ENCODE measurements around the gene DPH6.
"Not testable (repeated sequence)": the region's sequence is repeated elsewhere in the genome, so short reads cannot be mapped to it uniquely, and the experiment has no call there.

Gene DPH6

DNA sequence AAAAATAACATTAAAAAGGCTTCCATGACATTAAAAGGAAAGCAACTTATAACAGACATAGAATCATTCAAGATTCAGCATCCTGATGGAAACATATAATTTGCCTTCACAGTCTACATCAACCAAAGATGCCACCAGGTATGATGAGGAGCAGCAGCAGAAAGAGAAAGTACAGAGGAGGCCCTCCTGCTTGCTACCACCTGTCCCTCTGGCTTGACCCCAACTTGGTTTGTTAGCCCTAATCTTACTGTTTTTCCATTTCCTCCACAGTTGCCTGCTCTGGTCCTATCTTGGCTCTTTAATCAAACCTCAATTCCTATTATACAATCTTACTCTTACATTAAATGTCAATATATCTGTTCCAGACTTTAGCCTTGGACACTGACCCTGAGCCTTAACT lies 171.3 kb downstream of the DPH6 start:
- H3K4me1 ChIP-seq (ENCODE audit: control insufficient read depth, insufficient read depth, low read length) = no peaks in the 10 kb centered on the region
- H3K27me3 ChIP-seq (ENCODE audit: control insufficient read depth, insufficient read depth, low read length) = no peaks in the 10 kb centered on the region
- H3K9me3 ChIP-seq (ENCODE audit: control insufficient read depth, insufficient read depth, low read length) = no peaks in the 10 kb centered on the region
- H3K36me3 ChIP-seq (ENCODE audit: control insufficient read depth, insufficient read depth, low read length) = no peaks in the 10 kb centered on the region
- no peak overlapping the region for H3K4me3 ChIP-seq (ENCODE audit: low read depth, low read length)
- no peak overlapping the region for H3K9ac ChIP-seq (ENCODE audit: low read depth, low read length)

- Histone ChIP-seq H3K4me3 (ENCODE audit: low read depth, low read length) (no peak overlapping the region), H3K9ac (ENCODE audit: low read depth, low read length) (no peak overlapping the region), H3K36me3 (ENCODE audit: control insufficient read depth, insufficient read depth, low read length) (peaks cover 3% of the 10 kb centered on the region), H3K9me3 (ENCODE audit: control insufficient read depth, insufficient read depth, low read length) (no peaks in the 10 kb centered on the region), H3K4me1 (ENCODE audit: control insufficient read depth, insufficient read depth, low read length) (no peaks in the 10 kb centered on the region), H3K27me3 (ENCODE audit: control insufficient read depth, insufficient read depth, low read length) (no peaks in the 10 kb centered on the region)
Observed at GRCh38 chr15:35362195-35362829, 183.7 kb downstream of the DPH6 start.

DNA sequence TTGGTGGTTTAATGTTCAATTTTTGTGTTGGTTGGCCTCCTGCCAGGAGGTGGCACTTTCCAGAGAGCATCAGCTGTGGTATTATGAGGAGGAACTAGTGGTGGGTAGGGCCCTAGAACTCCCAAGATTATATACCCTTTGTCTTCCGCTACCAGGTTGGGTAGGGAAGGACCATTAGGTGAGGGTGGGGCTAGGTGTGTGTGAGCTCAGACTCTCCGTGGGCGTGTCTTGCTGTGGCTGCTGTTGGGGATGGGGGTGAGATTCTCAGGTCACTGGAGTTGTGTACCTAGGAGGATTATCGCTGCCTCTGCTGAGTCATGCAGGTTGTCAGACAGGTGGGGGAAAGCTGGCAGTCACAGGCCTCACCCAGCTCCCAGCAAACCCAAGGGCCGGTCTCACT lies 187.1 kb downstream of the DPH6 start:
- Histone ChIP-seq H3K36me3 (ENCODE audit: control insufficient read depth, insufficient read depth, low read length) (peaks cover 3% of the 10 kb centered on the region), H3K4me3 (ENCODE audit: low read depth, low read length) (no peak overlapping the region), H3K9me3 (ENCODE audit: control insufficient read depth, insufficient read depth, low read length) (no peaks in the 10 kb centered on the region), H3K9ac (ENCODE audit: low read depth, low read length) (no peak overlapping the region), H3K27me3 (ENCODE audit: control insufficient read depth, insufficient read depth, low read length) (no peaks in the 10 kb centered on the region), H3K4me1 (ENCODE audit: control insufficient read depth, insufficient read depth, low read length) (no peaks in the 10 kb centered on the region)

GRCh38 chr15:35351059-35351458 lies 194.9 kb downstream of the DPH6 start:
- Histone ChIP-seq H3K4me1 (ENCODE audit: control insufficient read depth, insufficient read depth, low read length) (no peaks in the 10 kb centered on the region), H3K9ac (ENCODE audit: low read depth, low read length) (no peak overlapping the region), H3K9me3 (ENCODE audit: control insufficient read depth, insufficient read depth, low read length) (no peaks in the 10 kb centered on the region), H3K36me3 (ENCODE audit: control insufficient read depth, insufficient read depth, low read length) (no peaks in the 10 kb centered on the region), H3K4me3 (ENCODE audit: low read depth, low read length) (no peak overlapping the region), H3K27me3 (ENCODE audit: control insufficient read depth, insufficient read depth, low read length) (no peaks in the 10 kb centered on the region)

GRCh38 chr15:35349916-35350315 lies 196.0 kb downstream of the DPH6 start:
- Histone ChIP-seq H3K4me1 (ENCODE audit: control insufficient read depth, insufficient read depth, low read length) (no peaks in the 10 kb centered on the region), H3K36me3 (ENCODE audit: control insufficient read depth, insufficient read depth, low read length) (no peaks in the 10 kb centered on the region), H3K9ac (ENCODE audit: low read depth, low read length) (no peak overlapping the region), H3K4me3 (ENCODE audit: low read depth, low read length) (no peak overlapping the region), H3K9me3 (ENCODE audit: control insufficient read depth, insufficient read depth, low read length) (no peaks in the 10 kb centered on the region), H3K27me3 (ENCODE audit: control insufficient read depth, insufficient read depth, low read length) (no peaks in the 10 kb centered on the region)

GRCh38 chr15:35330916-35331315 lies 215.0 kb downstream of the DPH6 start:
- H3K9me3 ChIP-seq (ENCODE audit: control insufficient read depth, insufficient read depth, low read length) = no peaks in the 10 kb centered on the region
- H3K4me3 ChIP-seq (ENCODE audit: low read depth, low read length) = no peak overlapping the region
- H3K27me3 ChIP-seq (ENCODE audit: control insufficient read depth, insufficient read depth, low read length) = no peaks in the 10 kb centered on the region
- H3K36me3 ChIP-seq (ENCODE audit: control insufficient read depth, insufficient read depth, low read length) = no peaks in the 10 kb centered on the region
- no peaks in the 10 kb centered on the region for H3K4me1 ChIP-seq (ENCODE audit: control insufficient read depth, insufficient read depth, low read length)
- no peak overlapping the region for H3K9ac ChIP-seq (ENCODE audit: low read depth, low read length)

GRCh38 chr15:35330048-35330695 lies 215.8 kb downstream of the DPH6 start:
- H3K9ac ChIP-seq (ENCODE audit: low read depth, low read length) = no peak overlapping the region
- H3K4me1 ChIP-seq (ENCODE audit: control insufficient read depth, insufficient read depth, low read length) = no peaks in the 10 kb centered on the region

DNA sequence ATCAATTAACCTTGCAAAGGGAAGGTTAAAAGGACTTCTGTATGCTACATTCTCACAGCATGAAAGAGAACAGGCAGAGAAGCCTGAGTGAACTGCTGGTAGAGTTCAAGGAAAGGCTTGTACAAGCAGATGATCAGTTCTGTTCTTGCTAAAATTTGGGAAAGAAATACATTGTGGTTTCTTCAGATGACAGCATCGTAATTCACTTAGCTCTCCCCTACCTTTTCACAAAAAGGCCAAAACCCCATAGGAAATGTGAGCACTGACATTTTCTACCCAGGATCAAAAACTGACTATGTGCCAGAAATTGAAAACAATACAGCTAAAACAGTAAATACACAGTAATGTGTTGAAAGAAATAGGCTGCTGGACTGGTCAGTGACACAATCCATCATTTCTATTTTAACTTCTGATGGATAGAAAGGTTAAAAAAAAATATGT lies 216.4 kb downstream of the DPH6 start:
- Histone ChIP-seq H3K36me3 (ENCODE audit: control insufficient read depth, insufficient read depth, low read length) (no peaks in the 10 kb centered on the region), H3K4me3 (ENCODE audit: low read depth, low read length) (no peak overlapping the region), H3K27me3 (ENCODE audit: control insufficient read depth, insufficient read depth, low read length) (no peaks in the 10 kb centered on the region), H3K9ac (ENCODE audit: low read depth, low read length) (no peak overlapping the region), H3K9me3 (ENCODE audit: control insufficient read depth, insufficient read depth, low read length) (no peaks in the 10 kb centered on the region), H3K4me1 (ENCODE audit: control insufficient read depth, insufficient read depth, low read length) (no peaks in the 10 kb centered on the region)

More at GRCh38 chr15:35330048-35330695, 215.8 kb downstream of the DPH6 start:
- H3K36me3 ChIP-seq (ENCODE audit: control insufficient read depth, insufficient read depth, low read length) = no peaks in the 10 kb centered on the region
- H3K9me3 ChIP-seq (ENCODE audit: control insufficient read depth, insufficient read depth, low read length) = no peaks in the 10 kb centered on the region
- H3K4me3 ChIP-seq (ENCODE audit: low read depth, low read length) = no peak overlapping the region
- H3K27me3 ChIP-seq (ENCODE audit: control insufficient read depth, insufficient read depth, low read length) = no peaks in the 10 kb centered on the region

DNA sequence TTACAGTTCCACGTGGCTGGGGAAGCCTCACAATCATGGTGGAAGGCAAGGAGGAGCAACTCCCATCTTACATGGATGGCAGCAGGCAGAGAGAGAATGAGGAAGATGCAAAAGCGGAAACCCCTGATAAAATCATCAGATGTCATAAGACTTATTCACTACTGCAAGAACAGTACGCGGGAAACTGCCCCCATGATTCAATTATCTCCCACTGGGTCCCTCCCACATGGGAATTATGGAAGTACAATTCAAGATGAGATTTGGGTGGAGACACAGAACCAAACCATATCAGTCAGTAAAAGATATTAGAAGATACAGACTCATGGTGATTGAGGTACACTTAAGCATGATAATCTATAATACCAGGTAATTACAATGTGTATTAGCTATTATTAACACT lies 217.1 kb downstream of the DPH6 start:
- not testable (repeated sequence) for H3K27me3 ChIP-seq (ENCODE audit: control insufficient read depth, insufficient read depth, low read length); H3K4me3 ChIP-seq (ENCODE audit: low read depth, low read length); H3K36me3 ChIP-seq (ENCODE audit: control insufficient read depth, insufficient read depth, low read length); H3K9ac ChIP-seq (ENCODE audit: low read depth, low read length); H3K9me3 ChIP-seq (ENCODE audit: control insufficient read depth, insufficient read depth, low read length); H3K4me1 ChIP-seq (ENCODE audit: control insufficient read depth, insufficient read depth, low read length)

DNA sequence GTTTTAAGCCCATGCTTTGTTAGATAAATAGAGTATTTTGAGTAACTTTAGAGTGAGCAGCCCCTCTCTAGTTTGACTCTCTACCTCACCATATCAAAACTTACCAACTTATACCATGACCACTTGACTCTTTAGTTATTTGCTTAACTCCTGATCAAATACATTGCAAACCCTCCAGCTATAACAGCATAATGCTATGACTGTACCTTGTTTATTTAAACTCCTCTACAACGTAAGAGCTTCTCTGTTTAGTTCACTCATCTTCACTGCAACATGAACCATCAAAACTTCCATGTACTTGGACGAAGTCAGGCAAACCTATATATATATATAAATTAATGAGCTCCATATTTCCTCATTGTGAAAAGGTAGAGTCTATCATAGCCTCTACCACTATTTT lies 218.2 kb downstream of the DPH6 start:
- H3K9ac ChIP-seq (ENCODE audit: low read depth, low read length) = no peak overlapping the region
- no peak overlapping the region for H3K4me3 ChIP-seq (ENCODE audit: low read depth, low read length)
- no peaks in the 10 kb centered on the region for H3K27me3 ChIP-seq (ENCODE audit: control insufficient read depth, insufficient read depth, low read length)
- H3K4me1 ChIP-seq (ENCODE audit: control insufficient read depth, insufficient read depth, low read length) = no peaks in the 10 kb centered on the region
- H3K36me3 ChIP-seq (ENCODE audit: control insufficient read depth, insufficient read depth, low read length) = no peaks in the 10 kb centered on the region
- H3K9me3 ChIP-seq (ENCODE audit: control insufficient read depth, insufficient read depth, low read length) = no peaks in the 10 kb centered on the region

DNA sequence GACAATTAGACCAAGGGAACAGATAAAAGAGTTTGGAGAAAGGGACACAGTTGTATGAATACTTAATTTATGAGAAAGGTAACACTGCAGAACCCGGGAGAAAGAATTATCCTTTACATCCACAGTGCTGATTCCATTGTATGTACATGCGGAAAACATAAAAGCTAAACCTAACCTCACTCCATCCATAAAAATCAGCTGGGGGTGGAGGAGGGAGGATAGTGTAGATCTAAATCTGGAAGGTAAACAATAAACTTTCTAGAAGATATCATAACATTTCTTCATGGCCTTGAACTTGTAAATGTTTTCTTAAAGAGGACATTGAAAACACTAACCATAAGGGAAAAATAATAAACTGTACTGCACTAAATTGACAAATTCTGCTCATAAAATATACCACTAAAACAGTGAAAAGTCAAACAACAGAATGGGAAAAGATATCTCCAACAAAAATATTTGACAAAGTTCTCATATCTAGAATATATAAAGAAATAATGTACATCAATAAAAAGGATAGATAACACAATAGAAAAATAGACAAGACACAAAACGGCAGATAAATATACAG lies 220.5 kb downstream of the DPH6 start:
- no peaks in the 10 kb centered on the region for H3K4me1 ChIP-seq (ENCODE audit: control insufficient read depth, insufficient read depth, low read length)
- H3K36me3 ChIP-seq (ENCODE audit: control insufficient read depth, insufficient read depth, low read length) = no peaks in the 10 kb centered on the region
- no peaks in the 10 kb centered on the region for H3K9me3 ChIP-seq (ENCODE audit: control insufficient read depth, insufficient read depth, low read length)
- no peak overlapping the region for H3K4me3 ChIP-seq (ENCODE audit: low read depth, low read length)
- no peaks in the 10 kb centered on the region for H3K27me3 ChIP-seq (ENCODE audit: control insufficient read depth, insufficient read depth, low read length)
- no peak overlapping the region for H3K9ac ChIP-seq (ENCODE audit: low read depth, low read length)

- Histone ChIP-seq H3K4me1 (ENCODE audit: control insufficient read depth, insufficient read depth, low read length) (no peaks in the 10 kb centered on the region), H3K9me3 (ENCODE audit: control insufficient read depth, insufficient read depth, low read length) (no peaks in the 10 kb centered on the region), H3K4me3 (ENCODE audit: low read depth, low read length) (no peak overlapping the region)
Observed at GRCh38 chr15:35323141-35323540, 222.8 kb downstream of the DPH6 start.

More at GRCh38 chr15:35323141-35323540, 222.8 kb downstream of the DPH6 start:
- Histone ChIP-seq H3K9ac (ENCODE audit: low read depth, low read length) (no peak overlapping the region), H3K27me3 (ENCODE audit: control insufficient read depth, insufficient read depth, low read length) (no peaks in the 10 kb centered on the region), H3K36me3 (ENCODE audit: control insufficient read depth, insufficient read depth, low read length) (no peaks in the 10 kb centered on the region)
